Hematopoietic multipotent progenitor cell treated with erythropoietin and hydrocortisone succinate and interleukin-3 and kit ligand, for 6 days (in vitro differentiated cells): ENCODE data around the gene PDE6D.
"Not testable (repeated sequence)": the region's sequence is repeated elsewhere in the genome, so short reads cannot be mapped to it uniquely, and the experiment has no call there.

ENCODE experiments used
- DNase-seq: peaks from one replicate; pipeline ENCODE4 v3.0.0-alpha.2; 2015

The PDE6D gene

GRCh38 chr2:231769170-231770136 lies 11.6 kb downstream of the PDE6D start:
- no peak for DNase-seq

- DNase-seq = no peak
Observed at GRCh38 chr2:231765496-231765929, 15.6 kb downstream of the PDE6D start.

- no peak for DNase-seq
Observed at GRCh38 chr2:231764760-231765159, 16.3 kb downstream of the PDE6D start.

GRCh38 chr2:231764124-231764523 lies 17.0 kb downstream of the PDE6D start:
- no peak for DNase-seq

GRCh38 chr2:231761735-231762134 lies 19.3 kb downstream of the PDE6D start:
- no peak for DNase-seq

- no peak for DNase-seq
Observed at GRCh38 chr2:231752061-231752460, 29.0 kb downstream of the PDE6D start.

- no peak for DNase-seq
Observed at GRCh38 chr2:231751042-231751815, 29.9 kb downstream of the PDE6D start.

- not testable (repeated sequence) for DNase-seq
Observed at GRCh38 chr2:231749016-231749415, 32.1 kb downstream of the PDE6D start.

- not testable (repeated sequence) for DNase-seq
Observed at GRCh38 chr2:231748153-231748896, 32.8 kb downstream of the PDE6D start.

GRCh38 chr2:231745303-231746038 lies 35.6 kb downstream of the PDE6D start:
- no peak for DNase-seq

GRCh38 chr2:231743376-231744116 lies 37.5 kb downstream of the PDE6D start:
- DNase-seq = no peak

- DNase-seq = no peak
Observed at GRCh38 chr2:231737761-231738160, 43.3 kb downstream of the PDE6D start.

GRCh38 chr2:231732604-231733003 lies 48.5 kb downstream of the PDE6D start:
- DNase-seq = no peak

GRCh38 chr2:231727621-231728020 lies 53.5 kb downstream of the PDE6D start:
- no peak for DNase-seq

GRCh38 chr2:231726276-231726675 lies 54.8 kb downstream of the PDE6D start:
- no peak for DNase-seq

- DNase-seq = no peak
Observed at GRCh38 chr2:231725476-231725875, 55.6 kb downstream of the PDE6D start.

- DNase-seq = no peak
Observed at GRCh38 chr2:231722721-231723307, 58.3 kb downstream of the PDE6D start.

- DNase-seq = no peak
Observed at GRCh38 chr2:231720987-231721966, 59.8 kb downstream of the PDE6D start.

GRCh38 chr2:231720292-231720986 lies 60.6 kb downstream of the PDE6D start:
- DNase-seq = no peak
